H1 (cell line): ENCODE data around the gene MYH9. TPM values are rescaled to one million over a fixed set of nuclear protein-coding genes. Genes with fewer than 3 reads are reported as not detected.

Experiments used
- CHD2 ChIP-seq: IDR thresholded peaks from 2 replicates; pipeline ENCODE4 v1.6.1; 2012; ENCODE audit warnings: low read length, improper control_type of control experiment
- CTCF ChIP-seq, 3 experiments: IDR thresholded peaks; 1 replicate in 2 of 3; 2 replicates in 1 of 3; pipeline versions ENCODE4 v1.5.1 to v1.6.1; 2011; ENCODE audit warnings: low read length in 3 of 3, mild to moderate bottlenecking in 3 of 3, inconsistent platforms in 2 of 3, low read depth in 1 of 3, moderate library complexity in 1 of 3; ENCODE audit not compliant: insufficient read depth in 1 of 3; ENCODE audit errors: control extremely low read depth in 1 of 3
- POU5F1 ChIP-seq: IDR thresholded peaks from 2 replicates; pipeline ENCODE4 v1.6.1; 2011; ENCODE audit warnings: low read depth, mild to moderate bottlenecking, low read length, moderate library complexity
- SIN3A ChIP-seq, 2 experiments: IDR thresholded peaks in 1 of 2; conservative IDR thresholded peaks in 1 of 2; 2 replicates each; pipeline ENCODE4 v1.6.1; 2011 to 2012; ENCODE audit warnings: low read length in 2 of 2, improper control_type of control experiment in 1 of 2, low read depth in 1 of 2, mild to moderate bottlenecking in 1 of 2
- SP4 ChIP-seq: IDR thresholded peaks from 2 replicates; pipeline ENCODE4 v1.6.1; 2012; ENCODE audit warnings: low read length, inconsistent platforms
- polyA plus RNA-seq, 7 experiments: library from polyadenylated mRNA; depleted of rRNA in 3 of 7; stranded (reverse) in 5 of 7; unstranded in 2 of 7; fragments of >200 nt in 5 of 7; fragments of 200-250 nt in 2 of 7; gene quantifications; 1 replicate in 5 of 7; 2 replicates in 1 of 7; 4 replicates in 1 of 7; pipeline versions ENCODE4 v1.2.1 to v1.2.3, GENCODE V29; 2011 to 2013; ENCODE audit warnings: missing spikeins in 2 of 7, mixed read lengths in 2 of 7
- total RNA-seq: library from RNA; stranded (reverse); fragmentation: NEBNext Ultra II Directional; extraction: Animal tissue kit (Norgen Biotek cat#: 25700); gene quantifications from 2 replicates; pipeline ENCODE4 v1.2.1, GENCODE V29; 2021

The MYH9 gene
- total and polyA plus RNA-seq, 2 of the 8 experiments (the other 6 are each of a cell fraction or from before 2014, with no cell fraction given), result 24.9 to 322 TPM

- no peak for TF ChIP-seq CHD2
- no peak for TF ChIP-seq POU5F1
- no peak for TF ChIP-seq CTCF (IDR thresholded peaks at IDR 0.05; ENCODE audit: control extremely low read depth in 1 of 3, insufficient read depth in 1 of 3, low read depth in 1 of 3, low read length in 3 of 3)
- TF ChIP-seq SP4, result no peak
- no peak for TF ChIP-seq SIN3A (conservative IDR thresholded peaks at IDR 0.05 in 1 of 2, IDR thresholded peaks at IDR 0.05 in 1 of 2; ENCODE audit: low read depth in 1 of 2, low read length in 2 of 2)
These were observed 92.5 kb downstream of the MYH9 start (continued) for GRCh38 chr22:36295247-36295646.
